Peyer's patch (tissue), 4 donors: ENCODE data around the gene USP1. TPM values are rescaled to one million over a fixed set of nuclear protein-coding genes. Genes with fewer than 3 reads are reported as not detected.

Experiments used
- DNase-seq, 3 donors: peaks; one replicate each; pipeline ENCODE4 v3.0.0-alpha.2; 2017 to 2019
- H3K27ac ChIP-seq, 4 donors: fragments of 200-600 bp; sonication (generic); one replicate each; pipeline ENCODE4 v1.5.1; 2016 to 2019
- H3K27me3 ChIP-seq, 2 donors: fragments of 200-600 bp; sonication (generic); one replicate each; pipeline ENCODE4 v1.5.1; 2019
- H3K36me3 ChIP-seq, 3 donors: fragments of 200-600 bp; sonication (generic); one replicate each; pipeline ENCODE4 v1.5.1; 2016 to 2019
- H3K4me1 ChIP-seq, 4 donors: fragments of 200-600 bp; sonication (generic); one replicate each; pipeline ENCODE4 v1.5.1; 2016 to 2019
- H3K4me3 ChIP-seq, 4 donors: fragments of 200-600 bp; sonication (generic); 1 replicate in 3 of 4; 2 replicates in 1 of 4; pipeline ENCODE4 v1.5.1; 2016 to 2019; ENCODE audit warnings: mild to moderate bottlenecking in 1 of 4
- H3K9me3 ChIP-seq, 4 donors: fragments of 200-600 bp; sonication (generic); one replicate each; pipeline ENCODE4 v1.5.1; 2016 to 2019; ENCODE audit warnings: mild to moderate bottlenecking in 1 of 4
- POLR2A ChIP-seq, 2 donors: fragments of 450-650 bp; IDR thresholded peaks; one replicate each; pipeline ENCODE4 v1.5.1; 2017; ENCODE audit warnings: antibody characterized with exemption in 2 of 2, mild to moderate bottlenecking in 2 of 2, moderate library complexity in 2 of 2
- total RNA-seq, 4 donors: library from RNA; depleted of rRNA; stranded (reverse); fragments of >200 nt; gene quantifications; one replicate each; pipeline ENCODE4 v1.1.0, GENCODE V29; 2016
- TF ChIP-seq, protein P1 (sequence below), 6 experiments: fragments of 450-650 bp in 4 of 6; fragments of 200-600 bp in 2 of 6; sonication (generic) in 1 of 6; IDR thresholded peaks; one replicate each; pipeline ENCODE4 v1.5.1; 2017 to 2019; ENCODE audit warnings: antibody characterized with exemption in 6 of 6, mild to moderate bottlenecking in 3 of 6, moderate library complexity in 1 of 6

The USP1 gene
- total RNA-seq, 4 donors from 2014 or later: 13.8 to 23.9 (median 20.6) TPM

DNA sequence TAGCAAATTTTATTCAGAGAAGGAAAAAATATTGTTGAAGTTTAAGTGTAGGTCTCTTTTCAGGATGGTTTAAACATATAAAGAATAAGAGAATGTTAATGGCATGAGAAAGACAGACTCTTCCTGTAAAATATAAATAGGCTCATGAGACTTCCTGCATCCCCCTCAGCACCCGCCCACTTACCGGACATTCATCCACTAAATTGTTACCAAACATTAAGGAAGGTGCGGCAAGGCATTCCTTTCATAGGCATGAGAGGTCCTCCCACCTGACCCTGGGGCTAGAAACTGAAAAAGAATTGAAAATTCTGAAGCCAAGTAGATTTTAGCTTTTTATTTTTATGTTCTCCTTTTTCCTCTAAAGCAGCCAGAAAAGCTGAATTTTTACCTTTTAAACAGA lies 10.6 kb upstream of the USP1 start:
- Histone ChIP-seq H3K27ac (no peak overlapping the region), H3K9me3 (no peaks in the 10 kb centered on the region), H3K4me3 (no peak overlapping the region), H3K4me1 (no peaks in the 10 kb centered on the region), H3K27me3 (no peaks in the 10 kb centered on the region), H3K36me3 (no peaks in the 10 kb centered on the region)
- no peak for DNase-seq
- TF ChIP-seq, protein P1, sequence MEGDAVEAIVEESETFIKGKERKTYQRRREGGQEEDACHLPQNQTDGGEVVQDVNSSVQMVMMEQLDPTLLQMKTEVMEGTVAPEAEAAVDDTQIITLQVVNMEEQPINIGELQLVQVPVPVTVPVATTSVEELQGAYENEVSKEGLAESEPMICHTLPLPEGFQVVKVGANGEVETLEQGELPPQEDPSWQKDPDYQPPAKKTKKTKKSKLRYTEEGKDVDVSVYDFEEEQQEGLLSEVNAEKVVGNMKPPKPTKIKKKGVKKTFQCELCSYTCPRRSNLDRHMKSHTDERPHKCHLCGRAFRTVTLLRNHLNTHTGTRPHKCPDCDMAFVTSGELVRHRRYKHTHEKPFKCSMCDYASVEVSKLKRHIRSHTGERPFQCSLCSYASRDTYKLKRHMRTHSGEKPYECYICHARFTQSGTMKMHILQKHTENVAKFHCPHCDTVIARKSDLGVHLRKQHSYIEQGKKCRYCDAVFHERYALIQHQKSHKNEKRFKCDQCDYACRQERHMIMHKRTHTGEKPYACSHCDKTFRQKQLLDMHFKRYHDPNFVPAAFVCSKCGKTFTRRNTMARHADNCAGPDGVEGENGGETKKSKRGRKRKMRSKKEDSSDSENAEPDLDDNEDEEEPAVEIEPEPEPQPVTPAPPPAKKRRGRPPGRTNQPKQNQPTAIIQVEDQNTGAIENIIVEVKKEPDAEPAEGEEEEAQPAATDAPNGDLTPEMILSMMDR (IDR thresholded peaks at IDR 0.05): no peak

DNA sequence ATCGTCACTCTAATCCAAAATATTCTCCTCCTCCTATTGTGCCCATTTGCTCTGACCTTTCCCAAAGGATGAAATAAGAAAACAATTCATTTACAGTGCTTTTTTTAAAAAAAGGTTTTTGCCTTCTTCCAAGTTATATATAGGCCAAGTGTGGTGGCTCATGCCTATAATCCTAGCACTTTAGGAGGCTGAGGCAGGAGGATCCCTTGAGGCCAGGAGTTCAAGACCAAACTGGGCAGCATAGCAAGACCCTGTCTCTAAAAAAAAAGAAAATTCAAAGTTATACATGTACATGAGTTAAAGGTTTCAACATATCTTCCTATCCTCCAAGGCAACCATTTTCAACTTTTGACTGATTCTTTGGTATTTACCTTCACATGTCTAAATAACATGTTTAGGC lies 10.1 kb upstream of the USP1 start:
- Histone ChIP-seq H3K4me3 (no peak overlapping the region), H3K27me3 (no peaks in the 10 kb centered on the region), H3K36me3 (no peaks in the 10 kb centered on the region), H3K9me3 (no peaks in the 10 kb centered on the region), H3K4me1 (no peaks in the 10 kb centered on the region), H3K27ac (no peak overlapping the region)
- no peak for DNase-seq
- TF ChIP-seq, protein P1 (IDR thresholded peaks at IDR 0.05): no peak
- no peak for TF ChIP-seq POLR2A (IDR thresholded peaks at IDR 0.05)

DNA sequence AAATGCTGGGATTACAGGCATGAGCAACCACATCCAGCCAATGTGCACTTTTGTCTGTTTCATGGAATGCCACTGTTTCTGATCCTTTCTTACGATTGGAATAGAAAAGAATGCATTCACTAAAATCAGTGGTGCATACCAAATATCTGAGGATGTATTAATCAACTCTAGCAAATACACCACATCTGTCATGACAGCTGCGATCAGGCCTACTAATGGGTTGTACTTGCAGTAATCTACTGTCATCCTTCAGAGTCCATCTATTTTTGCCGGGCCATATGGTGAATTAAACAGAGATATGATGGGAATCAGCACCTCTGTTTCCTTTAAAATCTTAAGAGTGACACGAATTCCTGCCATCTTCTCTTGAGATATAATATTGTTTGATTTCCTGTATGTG lies 8.5 kb upstream of the USP1 start:
- Histone ChIP-seq H3K4me1 (no peaks in the 10 kb centered on the region), H3K4me3 (no peak overlapping the region), H3K9me3 (no peaks in the 10 kb centered on the region), H3K36me3 (no peaks in the 10 kb centered on the region), H3K27ac (no peak overlapping the region), H3K27me3 (no peaks in the 10 kb centered on the region)
- no peak for DNase-seq
- TF ChIP-seq, protein P1 (IDR thresholded peaks at IDR 0.05): no peak
- TF ChIP-seq POLR2A (IDR thresholded peaks at IDR 0.05): no peak

DNA sequence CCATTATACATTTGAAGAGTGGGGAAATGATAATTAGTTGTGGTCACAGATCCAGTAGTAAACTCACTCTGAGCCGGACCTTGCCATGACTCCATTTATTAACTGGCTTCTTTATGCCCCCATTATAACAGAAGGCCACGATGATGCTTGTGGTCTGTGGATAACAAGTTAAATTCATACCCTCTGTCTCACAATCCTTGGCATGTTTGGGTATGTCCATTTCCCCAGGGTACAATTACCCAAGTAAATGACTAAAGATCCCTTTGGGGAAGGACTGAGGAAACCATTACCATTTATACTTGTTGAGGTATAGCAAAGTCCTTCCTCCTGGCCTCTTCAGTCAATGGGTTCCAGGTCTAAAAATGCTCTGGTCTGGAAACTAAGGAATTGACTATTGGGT lies 7.3 kb upstream of the USP1 start:
- Histone ChIP-seq H3K4me1 (no peaks in the 10 kb centered on the region), H3K4me3 (no peak overlapping the region)
- no peak for DNase-seq

DNA sequence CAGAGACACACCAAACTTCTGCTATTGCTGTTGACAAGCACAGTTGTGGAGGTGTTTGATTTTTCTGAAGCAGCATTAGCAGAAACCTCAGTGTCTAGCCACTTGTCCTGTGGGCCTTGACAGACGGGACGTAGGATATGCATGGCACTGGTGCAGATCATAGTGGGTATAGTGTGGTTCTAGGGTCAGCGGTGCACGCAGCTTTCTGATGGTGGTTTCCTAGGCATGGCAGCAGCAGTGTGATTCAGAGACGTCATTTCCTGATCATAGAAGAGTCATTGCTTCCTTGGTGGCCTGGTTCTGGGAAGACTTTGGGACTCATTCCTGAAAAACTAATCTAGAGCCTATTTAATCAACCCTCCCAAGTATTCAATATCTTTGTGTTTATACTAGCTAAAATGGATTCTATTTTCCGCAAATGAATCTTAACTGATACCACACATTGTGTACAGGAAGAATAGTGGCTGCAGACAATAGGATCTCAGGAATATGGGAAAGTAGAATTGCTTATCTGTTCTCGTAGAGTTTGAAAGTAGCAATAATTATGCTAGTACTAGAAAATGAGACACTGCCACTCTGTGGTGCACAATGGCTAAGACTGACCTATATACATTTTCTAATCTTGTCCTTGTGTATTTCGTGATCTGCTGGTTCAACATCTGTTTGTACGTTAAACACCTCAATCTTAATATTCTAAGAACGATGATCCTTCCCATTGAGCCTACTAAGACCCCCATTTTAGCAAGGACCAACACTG lies 2.8 kb upstream of the USP1 start:
- H3K4me1 ChIP-seq: peaks cover 0 to 14% (median 2%) of the 10 kb centered on the region in 4 donors
- no peak for TF ChIP-seq POLR2A (IDR thresholded peaks at IDR 0.05)
- TF ChIP-seq, protein P1 (IDR thresholded peaks at IDR 0.05): peak in 2 of 6 experiments; percentile 21 to 23
- H3K9me3 ChIP-seq: no peaks in the 10 kb centered on the region
- no peaks in the 10 kb centered on the region for H3K36me3 ChIP-seq
- no peak overlapping the region for H3K4me3 ChIP-seq
- no peak overlapping the region for H3K27ac ChIP-seq
- no peak for DNase-seq
- H3K27me3 ChIP-seq: no peaks in the 10 kb centered on the region

More for the DNA sequence above, 7.3 kb upstream of the USP1 start:
- Histone ChIP-seq H3K36me3 (no peaks in the 10 kb centered on the region), H3K27me3 (no peaks in the 10 kb centered on the region), H3K9me3 (no peaks in the 10 kb centered on the region), H3K27ac (no peak overlapping the region)
- TF ChIP-seq, protein P1 (IDR thresholded peaks at IDR 0.05): no peak
- TF ChIP-seq POLR2A (IDR thresholded peaks at IDR 0.05): no peak
